GM23338 (cell line): ENCODE measurements around the gene ICAM2.

Experiments
- CREB1 ChIP-seq: fragments of 250-450 bp; sonication (Bioruptor Pico); IDR thresholded peaks from 2 replicates; pipeline ENCODE4 v1.5.0; 2020; ENCODE audit warnings: low read depth, mild to moderate bottlenecking, moderate library complexity
- EZH2 ChIP-seq: fragments of 200-600 bp; sonication (generic); IDR thresholded peaks from one replicate; pipeline ENCODE4 v1.8.0; 2017; ENCODE audit warnings: antibody characterized with exemption, mild to moderate bottlenecking, low read depth; ENCODE audit not compliant: unreplicated experiment
- EZH2phosphoT487 ChIP-seq: fragments of 200-600 bp; sonication (generic); IDR thresholded peaks from one replicate; pipeline ENCODE4 v1.8.1; 2018; ENCODE audit warnings: antibody characterized with exemption; ENCODE audit not compliant: unreplicated experiment
- JUNB ChIP-seq: IDR thresholded peaks from one replicate; pipeline ENCODE4 v1.6.1; 2016; ENCODE audit warnings: antibody characterized with exemption; ENCODE audit not compliant: unreplicated experiment
- POLR2AphosphoS5 ChIP-seq: IDR thresholded peaks from 2 replicates; pipeline ENCODE4 v1.6.1; 2016; ENCODE audit warnings: antibody characterized with exemption, low read depth
- REST ChIP-seq: IDR thresholded peaks from one replicate; pipeline ENCODE4 v1.6.1; 2018; ENCODE audit warnings: antibody characterized with exemption; ENCODE audit not compliant: unreplicated experiment
- ZNF114 ChIP-seq: fragments of 250-450 bp; sonication (Bioruptor Pico); IDR thresholded peaks from 2 replicates; pipeline ENCODE4 v1.5.0; 2020; ENCODE audit warnings: mild to moderate bottlenecking, moderate library complexity
- TF ChIP-seq, protein P1 (sequence below), 2 experiments: fragments of 200-600 bp in 1 of 2; sonication (generic) in 1 of 2; conservative IDR thresholded peaks; 2 replicates each; pipeline versions ENCODE4 v1.5.1 to v1.6.1; 2016 to 2017; ENCODE audit warnings: antibody characterized with exemption in 2 of 2, low read depth in 2 of 2, mild to moderate bottlenecking in 2 of 2, moderate library complexity in 1 of 2

- no peak for TF ChIP-seq CREB1
- no peak for TF ChIP-seq POLR2AphosphoS5
- TF ChIP-seq, protein P1, sequence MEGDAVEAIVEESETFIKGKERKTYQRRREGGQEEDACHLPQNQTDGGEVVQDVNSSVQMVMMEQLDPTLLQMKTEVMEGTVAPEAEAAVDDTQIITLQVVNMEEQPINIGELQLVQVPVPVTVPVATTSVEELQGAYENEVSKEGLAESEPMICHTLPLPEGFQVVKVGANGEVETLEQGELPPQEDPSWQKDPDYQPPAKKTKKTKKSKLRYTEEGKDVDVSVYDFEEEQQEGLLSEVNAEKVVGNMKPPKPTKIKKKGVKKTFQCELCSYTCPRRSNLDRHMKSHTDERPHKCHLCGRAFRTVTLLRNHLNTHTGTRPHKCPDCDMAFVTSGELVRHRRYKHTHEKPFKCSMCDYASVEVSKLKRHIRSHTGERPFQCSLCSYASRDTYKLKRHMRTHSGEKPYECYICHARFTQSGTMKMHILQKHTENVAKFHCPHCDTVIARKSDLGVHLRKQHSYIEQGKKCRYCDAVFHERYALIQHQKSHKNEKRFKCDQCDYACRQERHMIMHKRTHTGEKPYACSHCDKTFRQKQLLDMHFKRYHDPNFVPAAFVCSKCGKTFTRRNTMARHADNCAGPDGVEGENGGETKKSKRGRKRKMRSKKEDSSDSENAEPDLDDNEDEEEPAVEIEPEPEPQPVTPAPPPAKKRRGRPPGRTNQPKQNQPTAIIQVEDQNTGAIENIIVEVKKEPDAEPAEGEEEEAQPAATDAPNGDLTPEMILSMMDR (conservative IDR thresholded peaks at IDR 0.05; ENCODE audit: low read depth in 2 of 2): no peak
- no peak for TF ChIP-seq EZH2phosphoT487
- TF ChIP-seq EZH2: no peak
- TF ChIP-seq REST: no peak
- no peak for TF ChIP-seq JUNB
- TF ChIP-seq ZNF114: no peak
Observed at GRCh38 chr17:64006361-64007088, 13.9 kb downstream of the ICAM2 start.
